Measurements from ENCODE around the gene CPNE7. TPM values are rescaled to one million over a fixed set of nuclear protein-coding genes. Genes with fewer than 3 reads are reported as not detected.

CPNE7 gene
- 11.7 TPM for polyA plus RNA-seq
- long read RNA-seq, donor 1, partial matches to known transcripts: 0 of 1 reads
- long read RNA-seq, donor 1, other reads (novel, unspliced or antisense): 0 of 1 reads
- long read RNA-seq, donor 2: 0 reads
- long read RNA-seq, donor 3: 0 reads
- long read RNA-seq, donor 4: 0 reads
- long read RNA-seq, donor 5, partial matches to known transcripts: 0 of 1 reads
- long read RNA-seq, donor 5, other reads (novel, unspliced or antisense): 0 of 1 reads
- long read RNA-seq, donor 6: 0 reads
- long read RNA-seq, donor 7: 0 reads
- long read RNA-seq, donor 8, partial matches to known transcripts: 0 of 1 reads
- long read RNA-seq, donor 8, other reads (novel, unspliced or antisense): 0 of 1 reads
- long read RNA-seq, donor 9, partial matches to known transcripts: 0 of 2 reads
- long read RNA-seq, donor 9, other reads (novel, unspliced or antisense): 0 of 2 reads
- long read RNA-seq, donor 10, partial matches to known transcripts: 0 of 1 reads
- long read RNA-seq, donor 10, other reads (novel, unspliced or antisense): 0 of 1 reads
- long read RNA-seq, donor 11: 0 reads

DNA sequence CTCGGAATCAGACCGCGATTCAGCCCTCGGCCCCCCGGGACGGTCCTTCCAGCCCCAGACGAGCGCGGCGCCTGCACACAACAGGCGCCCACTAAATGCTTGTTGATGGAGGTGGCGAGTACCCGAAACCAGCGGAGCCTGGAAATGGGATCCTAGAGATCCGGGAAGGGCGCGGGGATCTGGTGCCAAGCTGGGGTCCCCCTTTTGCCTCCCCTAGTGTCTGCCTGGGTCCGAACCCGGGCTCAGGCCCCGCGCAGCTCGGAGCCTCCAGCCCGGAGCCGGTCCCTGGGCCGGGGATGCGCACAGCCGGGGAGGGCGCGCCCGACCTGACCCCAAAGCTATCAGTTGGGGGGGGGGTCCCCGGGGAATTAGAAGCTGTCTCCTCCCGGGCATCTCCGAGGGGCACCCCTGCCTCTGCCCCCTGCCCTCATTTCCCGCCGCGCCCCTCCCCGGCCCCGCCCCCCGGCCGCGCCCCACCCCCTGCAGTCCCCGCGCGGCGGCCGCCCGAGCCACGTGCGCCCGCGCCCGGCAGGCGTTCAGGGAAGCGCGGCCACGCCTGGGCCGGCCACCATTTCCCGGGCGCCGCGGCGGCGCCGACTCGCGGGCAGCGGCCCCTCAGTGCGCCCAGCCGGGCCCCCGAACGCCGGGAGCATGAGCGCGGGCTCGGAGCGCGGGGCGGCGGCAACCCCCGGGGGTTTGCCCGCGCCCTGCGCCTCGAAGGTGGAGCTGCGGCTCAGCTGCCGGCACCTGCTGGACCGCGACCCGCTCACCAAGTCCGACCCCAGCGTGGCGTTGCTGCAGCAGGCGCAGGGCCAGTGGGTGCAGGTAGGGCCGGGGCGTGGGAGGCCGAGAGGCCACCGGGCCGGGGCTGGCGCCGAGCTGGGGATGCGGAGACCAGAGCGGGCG is at the start of gene CPNE7:
Gene CPNE7 (plus strand): TSS at position 512 of the 906 bp plus-strand sequence. CDS start 140 bp downstream, at position 652.
- Histone ChIP-seq H3K27ac (ENCODE audit: low read length) (no peak within 1 kb of the TSS), H3K4me1 (ENCODE audit: control insufficient read depth, insufficient read depth, low read length) (peaks cover 26% of the 10 kb centered on the region), H3K9me3 (ENCODE audit: control insufficient read depth, low read depth, low read length) (peaks cover 18% of the 10 kb centered on the region), H3K36me3 (ENCODE audit: control insufficient read depth, insufficient read depth, low read length) (no peaks in the 10 kb centered on the region), H3K4me3 (ENCODE audit: low read length) (peak within 1 kb of the TSS; percentile 26), H3K27me3 (ENCODE audit: control insufficient read depth, insufficient read depth, low read length) (peaks cover 37% of the 10 kb centered on the region)
- peak in 1 of 2 donors; percentile 27 for DNase-seq
- WGBS (ENCODE audit: insufficient coverage, low lambda C conversion rate): no CpG with 5 or more reads among the region's 103 CpGs

DNA sequence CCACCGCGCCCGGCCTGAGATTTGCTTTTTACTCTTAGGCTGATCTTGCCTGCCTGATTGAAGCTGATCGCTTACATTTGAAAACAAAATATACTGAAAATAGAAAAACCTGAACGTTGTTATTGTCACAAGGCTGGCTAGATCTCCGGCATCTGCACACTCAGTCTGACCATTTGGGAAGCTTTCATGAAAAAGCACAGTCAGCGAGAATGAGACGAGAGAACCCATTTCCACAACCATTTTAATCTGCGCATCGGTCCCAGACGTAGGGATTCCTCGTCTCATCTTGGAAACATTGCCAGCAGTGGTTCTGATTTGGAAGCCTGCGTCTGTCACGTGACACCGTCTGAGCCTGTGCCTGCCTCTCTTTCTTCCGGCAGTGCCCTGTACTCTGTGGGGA is 46.5 kb upstream of the CPNE7 start:
- peaks cover 92% of the 10 kb centered on the region for H3K36me3 ChIP-seq (ENCODE audit: control insufficient read depth, insufficient read depth, low read length)

DNA sequence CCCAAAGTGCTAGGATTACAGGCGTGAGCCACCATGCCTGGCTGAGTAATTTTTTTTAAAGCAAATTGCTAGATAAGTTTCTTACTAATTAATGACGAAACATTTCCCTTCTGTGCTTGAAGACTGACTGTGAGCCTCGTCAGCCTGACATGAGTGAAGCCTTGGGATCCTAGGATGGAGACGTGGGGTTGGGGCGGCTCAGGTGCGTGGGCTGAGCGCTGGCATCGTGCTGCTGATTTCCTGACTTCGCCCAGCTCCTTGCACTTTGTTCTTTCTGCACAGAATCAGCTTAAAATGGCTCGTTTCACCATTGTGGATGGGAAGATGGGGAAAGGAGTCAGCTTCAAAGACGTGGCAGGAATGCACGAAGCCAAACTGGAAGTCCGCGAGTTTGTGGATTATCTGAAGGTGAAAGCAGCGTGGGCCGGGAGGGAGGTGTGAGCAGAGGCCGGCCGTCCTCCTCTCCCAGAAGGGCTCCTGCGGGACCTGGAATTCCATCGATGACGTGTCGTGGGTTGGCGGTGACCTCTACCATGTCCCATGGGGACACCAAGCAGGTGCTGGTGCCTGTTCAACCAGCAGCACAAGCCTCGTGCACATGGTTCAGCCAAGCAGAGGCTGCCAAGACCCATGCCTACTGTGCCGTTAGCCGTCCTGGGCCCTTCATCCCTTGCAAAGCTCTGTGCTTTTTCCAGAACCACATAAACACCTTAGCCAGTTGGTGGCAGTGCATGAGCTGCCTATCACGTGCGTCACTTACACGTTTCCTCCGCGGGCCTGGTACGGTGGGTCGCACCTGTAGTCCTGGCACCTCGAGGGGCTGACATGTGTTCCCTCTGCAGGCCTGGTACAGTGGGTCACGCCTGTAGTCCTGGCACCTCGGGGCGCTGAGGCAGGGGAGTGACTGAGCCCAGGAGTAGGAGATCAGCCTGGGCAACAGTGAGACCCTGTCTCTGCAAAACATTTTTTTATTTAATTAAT is 44.9 kb upstream of the CPNE7 start:
- Histone ChIP-seq H3K27ac (ENCODE audit: low read length) (no peak overlapping the region), H3K27me3 (ENCODE audit: control insufficient read depth, insufficient read depth, low read length) (no peaks in the 10 kb centered on the region), H3K36me3 (ENCODE audit: control insufficient read depth, insufficient read depth, low read length) (peaks cover 92% of the 10 kb centered on the region), H3K4me3 (ENCODE audit: low read length) (no peak overlapping the region), H3K9me3 (ENCODE audit: control insufficient read depth, low read depth, low read length) (no peaks in the 10 kb centered on the region), H3K4me1 (ENCODE audit: control insufficient read depth, insufficient read depth, low read length) (no peaks in the 10 kb centered on the region)
- DNase-seq: no peak
- WGBS (ENCODE audit: insufficient coverage, low lambda C conversion rate): no CpG with 5 or more reads among the region's 37 CpGs

More for the DNA sequence above, 46.5 kb upstream of the CPNE7 start:
- no peak for DNase-seq
- no peak overlapping the region for H3K4me3 ChIP-seq (ENCODE audit: low read length)
- H3K27ac ChIP-seq (ENCODE audit: low read length): no peak overlapping the region
- no peaks in the 10 kb centered on the region for H3K4me1 ChIP-seq (ENCODE audit: control insufficient read depth, insufficient read depth, low read length)
- H3K9me3 ChIP-seq (ENCODE audit: control insufficient read depth, low read depth, low read length): no peaks in the 10 kb centered on the region
- H3K27me3 ChIP-seq (ENCODE audit: control insufficient read depth, insufficient read depth, low read length): no peaks in the 10 kb centered on the region
- WGBS (ENCODE audit: insufficient coverage, low lambda C conversion rate): 80% methylated on average over 2 of the region's 16 CpGs

DNA sequence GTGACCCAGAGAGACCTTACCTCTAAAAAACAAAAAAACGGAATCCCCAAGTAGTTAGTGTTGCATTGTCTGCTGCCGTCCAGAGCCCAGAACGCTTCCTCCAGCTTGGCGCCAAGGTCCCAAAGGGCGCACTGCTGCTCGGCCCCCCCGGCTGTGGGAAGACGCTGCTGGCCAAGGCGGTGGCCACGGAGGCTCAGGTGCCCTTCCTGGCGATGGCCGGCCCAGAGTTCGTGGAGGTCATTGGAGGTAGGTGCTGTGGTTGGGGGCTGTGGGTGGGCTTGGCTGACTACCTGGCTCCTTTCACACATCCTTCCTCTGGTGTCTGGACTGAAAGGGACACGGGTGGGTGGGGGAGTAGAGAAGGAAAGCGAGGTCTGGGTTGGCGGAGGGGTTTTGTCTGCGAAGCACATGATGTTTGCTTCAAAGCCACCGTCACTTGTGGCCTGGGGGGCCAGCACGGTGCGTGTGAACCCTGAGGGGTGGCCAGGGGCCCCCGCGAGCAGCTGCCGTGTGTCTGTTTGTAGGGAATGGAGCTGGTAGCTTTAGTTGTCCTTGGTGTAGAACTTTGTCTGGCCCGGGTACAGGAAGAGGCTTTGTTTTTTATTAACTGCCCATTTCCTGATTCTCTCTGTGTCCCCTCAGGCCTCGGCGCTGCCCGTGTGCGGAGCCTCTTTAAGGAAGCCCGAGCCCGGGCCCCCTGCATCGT is 43.6 kb upstream of the CPNE7 start:
- DNase-seq: no peak
- peaks cover 84% of the 10 kb centered on the region for H3K36me3 ChIP-seq (ENCODE audit: control insufficient read depth, insufficient read depth, low read length)
- H3K4me3 ChIP-seq (ENCODE audit: low read length): no peak overlapping the region
- H3K9me3 ChIP-seq (ENCODE audit: control insufficient read depth, low read depth, low read length): no peaks in the 10 kb centered on the region
- WGBS (ENCODE audit: insufficient coverage, low lambda C conversion rate): 93% methylated on average over 3 of the region's 31 CpGs
- no peak overlapping the region for H3K27ac ChIP-seq (ENCODE audit: low read length)
- no peaks in the 10 kb centered on the region for H3K27me3 ChIP-seq (ENCODE audit: control insufficient read depth, insufficient read depth, low read length)
- no peaks in the 10 kb centered on the region for H3K4me1 ChIP-seq (ENCODE audit: control insufficient read depth, insufficient read depth, low read length)

DNA sequence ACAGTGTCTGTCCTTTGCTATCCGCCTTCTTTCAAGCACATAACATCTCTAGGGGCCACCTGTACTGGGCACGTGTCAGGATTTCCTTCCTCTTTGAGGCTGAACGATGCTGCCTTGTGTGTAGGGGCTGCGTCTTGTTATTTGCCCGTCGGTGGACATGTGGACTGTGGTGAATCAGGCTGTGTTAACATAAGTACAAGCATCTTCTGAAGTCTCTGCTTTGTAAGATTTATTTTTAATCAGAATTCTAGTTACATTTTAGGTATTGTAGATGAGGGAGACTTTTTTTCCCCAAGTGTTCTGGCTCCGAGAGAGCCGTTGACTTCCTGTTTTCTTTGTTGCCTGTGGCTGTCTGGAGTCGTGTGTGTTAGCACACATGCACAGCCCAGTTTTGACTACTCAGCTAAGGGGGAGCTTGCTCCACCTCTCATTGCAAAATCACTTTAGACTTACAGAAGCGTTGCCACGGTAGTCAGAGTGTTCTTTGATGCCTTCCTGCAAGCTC is 41.3 kb upstream of the CPNE7 start:
- Histone ChIP-seq H3K27me3 (ENCODE audit: control insufficient read depth, insufficient read depth, low read length) (no peaks in the 10 kb centered on the region), H3K9me3 (ENCODE audit: control insufficient read depth, low read depth, low read length) (no peaks in the 10 kb centered on the region), H3K36me3 (ENCODE audit: control insufficient read depth, insufficient read depth, low read length) (peaks cover 85% of the 10 kb centered on the region), H3K27ac (ENCODE audit: low read length) (no peak overlapping the region), H3K4me3 (ENCODE audit: low read length) (no peak overlapping the region), H3K4me1 (ENCODE audit: control insufficient read depth, insufficient read depth, low read length) (no peaks in the 10 kb centered on the region)
- no peak for DNase-seq
- WGBS (ENCODE audit: insufficient coverage, low lambda C conversion rate): no CpG with 5 or more reads among the region's 11 CpGs

DNA sequence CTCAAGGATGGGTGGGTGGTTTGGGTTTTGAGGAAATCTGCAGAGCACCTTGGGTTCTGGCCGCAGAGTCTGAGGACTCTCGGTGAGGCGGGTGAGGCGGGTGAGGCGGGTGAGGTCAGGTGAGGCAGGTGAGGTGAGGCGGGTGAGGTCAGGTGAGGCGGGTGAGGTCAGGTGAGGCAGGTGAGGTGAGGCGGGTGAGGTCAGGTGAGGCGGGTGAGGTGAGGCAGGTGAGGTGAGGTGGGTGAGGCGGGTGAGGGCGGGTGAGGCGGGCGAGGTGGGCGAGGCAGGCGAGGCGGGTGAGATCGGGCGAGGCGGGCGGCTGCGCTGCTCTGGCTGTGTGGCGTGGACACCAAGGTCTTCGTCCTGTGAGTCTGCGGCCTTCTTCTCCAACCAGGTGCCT is 39.2 kb upstream of the CPNE7 start:
- DNase-seq: no peak
- WGBS (ENCODE audit: insufficient coverage, low lambda C conversion rate): no CpG with 5 or more reads among the region's 24 CpGs

DNA sequence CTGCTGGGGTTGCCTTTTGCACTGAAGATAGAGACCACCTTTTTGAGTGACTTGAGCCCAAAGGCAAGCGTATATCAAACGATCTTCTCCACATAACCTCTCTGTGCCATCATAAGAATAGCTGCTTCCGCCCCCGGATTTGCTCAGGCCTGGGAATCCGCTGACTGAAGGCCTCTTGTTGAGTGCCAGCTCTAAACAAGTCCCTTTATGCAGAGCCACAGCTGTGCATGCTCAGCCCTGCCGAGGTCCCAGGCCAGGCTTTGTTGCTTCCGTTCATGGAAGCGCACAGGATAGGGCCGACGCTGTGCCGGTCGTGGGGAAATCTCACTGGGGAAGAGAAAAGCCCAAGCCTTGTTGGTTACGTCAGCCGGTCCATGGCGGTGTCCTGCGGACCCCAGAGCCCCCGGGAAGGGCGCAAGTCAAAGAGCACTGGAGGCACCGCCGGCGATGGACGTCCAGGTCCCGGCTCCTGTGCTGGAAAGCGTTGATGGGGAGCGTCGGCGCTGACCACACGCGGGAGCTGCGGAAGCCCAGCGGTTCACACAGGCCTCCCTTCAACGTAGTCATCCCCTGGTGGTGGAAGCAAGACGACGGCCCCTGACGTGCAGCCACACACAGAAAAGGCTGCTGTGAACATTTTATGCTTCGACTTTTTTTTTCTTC is 38.5 kb upstream of the CPNE7 start:
- peaks cover 79% of the 10 kb centered on the region for H3K36me3 ChIP-seq (ENCODE audit: control insufficient read depth, insufficient read depth, low read length)

More for the DNA sequence above, 39.2 kb upstream of the CPNE7 start:
- H3K27me3 ChIP-seq (ENCODE audit: control insufficient read depth, insufficient read depth, low read length): no peaks in the 10 kb centered on the region
- no peaks in the 10 kb centered on the region for H3K4me1 ChIP-seq (ENCODE audit: control insufficient read depth, insufficient read depth, low read length)
- no peak overlapping the region for H3K27ac ChIP-seq (ENCODE audit: low read length)
- H3K9me3 ChIP-seq (ENCODE audit: control insufficient read depth, low read depth, low read length): no peaks in the 10 kb centered on the region
- no peak overlapping the region for H3K4me3 ChIP-seq (ENCODE audit: low read length)
- H3K36me3 ChIP-seq (ENCODE audit: control insufficient read depth, insufficient read depth, low read length): peaks cover 79% of the 10 kb centered on the region

DNA sequence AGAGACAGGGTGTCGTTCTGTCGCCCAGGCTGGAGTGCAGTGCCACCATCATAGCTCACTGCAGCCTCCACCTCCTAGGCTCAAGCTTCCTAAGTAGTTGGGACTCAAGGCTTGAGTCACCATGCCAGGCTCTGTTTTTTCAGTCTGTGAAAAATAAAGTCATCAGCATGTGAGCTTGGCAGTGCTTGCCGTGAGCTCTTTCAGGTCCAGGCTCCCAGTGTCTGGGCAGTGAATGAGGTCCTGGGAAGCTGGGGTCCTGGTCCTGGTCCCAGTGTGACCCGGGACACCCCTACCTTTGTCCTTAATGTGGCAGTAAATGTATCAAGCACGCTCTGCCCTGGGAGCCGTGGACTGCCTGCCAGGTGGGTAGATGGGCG is 38.0 kb upstream of the CPNE7 start:
- H3K4me1 ChIP-seq (ENCODE audit: control insufficient read depth, insufficient read depth, low read length): no peaks in the 10 kb centered on the region
- H3K4me3 ChIP-seq (ENCODE audit: low read length): no peak overlapping the region
- peaks cover 78% of the 10 kb centered on the region for H3K36me3 ChIP-seq (ENCODE audit: control insufficient read depth, insufficient read depth, low read length)
- no peak overlapping the region for H3K27ac ChIP-seq (ENCODE audit: low read length)
- H3K27me3 ChIP-seq (ENCODE audit: control insufficient read depth, insufficient read depth, low read length): no peaks in the 10 kb centered on the region
- WGBS (ENCODE audit: insufficient coverage, low lambda C conversion rate): no CpG with 5 or more reads among the region's 7 CpGs
- DNase-seq: no peak
- H3K9me3 ChIP-seq (ENCODE audit: control insufficient read depth, low read depth, low read length): no peaks in the 10 kb centered on the region

More for the DNA sequence above, 38.5 kb upstream of the CPNE7 start:
- H3K27ac ChIP-seq (ENCODE audit: low read length): no peak overlapping the region
- H3K4me1 ChIP-seq (ENCODE audit: control insufficient read depth, insufficient read depth, low read length): no peaks in the 10 kb centered on the region
- DNase-seq: no peak
- no peak overlapping the region for H3K4me3 ChIP-seq (ENCODE audit: low read length)
- no peaks in the 10 kb centered on the region for H3K9me3 ChIP-seq (ENCODE audit: control insufficient read depth, low read depth, low read length)
- no CpG with 5 or more reads among the region's 36 CpGs for WGBS (ENCODE audit: insufficient coverage, low lambda C conversion rate)
- no peaks in the 10 kb centered on the region for H3K27me3 ChIP-seq (ENCODE audit: control insufficient read depth, insufficient read depth, low read length)

DNA sequence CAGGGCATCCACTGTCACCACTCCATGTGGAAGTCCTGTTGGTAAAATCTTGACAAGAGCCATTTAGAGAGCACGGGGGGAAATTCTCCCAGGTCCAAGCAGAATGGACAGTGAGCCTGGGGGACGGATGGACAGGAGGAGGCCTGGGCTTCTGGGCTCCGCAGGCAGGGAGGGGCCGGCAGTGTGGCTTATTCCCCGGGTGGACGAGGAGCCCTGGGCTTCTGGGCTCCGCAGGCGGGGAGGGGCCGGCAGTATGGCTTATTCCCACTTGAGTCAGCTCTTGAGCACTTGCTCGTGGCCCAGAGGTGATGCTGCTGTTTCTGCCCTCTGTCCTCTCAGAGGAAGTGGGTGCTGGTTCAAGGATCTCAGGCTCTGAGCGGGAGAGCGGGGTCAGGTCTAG is 37.3 kb upstream of the CPNE7 start:
- WGBS (ENCODE audit: insufficient coverage, low lambda C conversion rate): no CpG with 5 or more reads among the region's 12 CpGs
- peaks cover 73% of the 10 kb centered on the region for H3K36me3 ChIP-seq (ENCODE audit: control insufficient read depth, insufficient read depth, low read length)
- no peak overlapping the region for H3K27ac ChIP-seq (ENCODE audit: low read length)
- no peaks in the 10 kb centered on the region for H3K9me3 ChIP-seq (ENCODE audit: control insufficient read depth, low read depth, low read length)
- no peak overlapping the region for H3K4me3 ChIP-seq (ENCODE audit: low read length)
- no peak for DNase-seq
- no peaks in the 10 kb centered on the region for H3K4me1 ChIP-seq (ENCODE audit: control insufficient read depth, insufficient read depth, low read length)
- no peaks in the 10 kb centered on the region for H3K27me3 ChIP-seq (ENCODE audit: control insufficient read depth, insufficient read depth, low read length)

Measured in large intestine (tissue), 12 donors.